ENCODE results near the gene CABLES1. TPM values are rescaled to one million over a fixed set of nuclear protein-coding genes. Genes with fewer than 3 reads are reported as not detected.

CABLES1 gene
- total and polyA plus RNA-seq, 2 of the 8 experiments (the other 6 are each of a cell fraction or from before 2014, with no cell fraction given), result 9.2 to 26.4 TPM

DNA sequence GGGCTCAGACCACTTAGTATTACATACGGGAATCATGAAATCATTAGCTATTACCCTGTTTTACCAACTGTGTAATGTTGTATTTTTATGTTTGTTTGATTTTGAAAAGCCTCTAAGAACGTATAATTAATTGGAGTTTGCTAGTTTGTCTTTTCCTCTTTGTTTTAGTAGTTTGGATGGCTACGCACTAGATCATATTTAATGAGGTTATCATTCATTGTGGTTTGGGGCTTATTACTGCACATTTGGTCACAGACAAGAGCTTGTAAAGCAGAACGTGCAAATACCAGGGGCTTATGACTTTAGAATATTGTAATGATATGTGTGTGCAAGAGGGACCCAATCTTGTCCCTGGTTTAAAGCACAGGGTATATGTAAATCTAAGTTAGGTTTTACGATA is 10.3 kb downstream of the CABLES1 start (continued):
- TF ChIP-seq CTBP2 (IDR thresholded peaks at IDR 0.05; ENCODE audit: borderline replicate concordance, insufficient read depth, insufficient read length, low read length) (no peak), EP300 (IDR thresholded peaks at IDR 0.05; ENCODE audit: borderline replicate concordance in 1 of 2, low read depth in 2 of 2, low read length in 2 of 2) (no peak), NANOG (IDR thresholded peaks at IDR 0.05; ENCODE audit: insufficient read depth, low read depth, low read length, poor library complexity, severe bottlenecking) (no peak), HDAC6 (IDR thresholded peaks at IDR 0.05; ENCODE audit: low read depth, low read length) (no peak), TCF12 (IDR thresholded peaks at IDR 0.05; ENCODE audit: low read depth, low read length) (no peak), SRF (IDR thresholded peaks at IDR 0.05; ENCODE audit: low read depth, low read length) (no peak), RFX5 (IDR thresholded peaks at IDR 0.05; ENCODE audit: borderline replicate concordance, low read depth, low read length) (no peak), KDM1A (IDR thresholded peaks at IDR 0.05; ENCODE audit: borderline replicate concordance, low read length) (no peak), SIRT6 (IDR thresholded peaks at IDR 0.05; ENCODE audit: low read length) (no peak)
- TF ChIP-seq, protein P1, sequence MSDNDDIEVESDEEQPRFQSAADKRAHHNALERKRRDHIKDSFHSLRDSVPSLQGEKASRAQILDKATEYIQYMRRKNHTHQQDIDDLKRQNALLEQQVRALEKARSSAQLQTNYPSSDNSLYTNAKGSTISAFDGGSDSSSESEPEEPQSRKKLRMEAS (IDR thresholded peaks at IDR 0.05), result no peak
